NCI-H2227 treated with DMSO at 0.1 percent for 48 hours (cell line): ENCODE measurements around the gene IZUMO4.

Experiments
- DNase-seq: peaks from one replicate; lab custom pipeline; 2025; lab: John Stamatoyannopoulos, UW

IZUMO4 gene

GRCh38 chr19:2059422-2060201 is 37.1 kb upstream of the IZUMO4 start:
- no peak for DNase-seq

DNA sequence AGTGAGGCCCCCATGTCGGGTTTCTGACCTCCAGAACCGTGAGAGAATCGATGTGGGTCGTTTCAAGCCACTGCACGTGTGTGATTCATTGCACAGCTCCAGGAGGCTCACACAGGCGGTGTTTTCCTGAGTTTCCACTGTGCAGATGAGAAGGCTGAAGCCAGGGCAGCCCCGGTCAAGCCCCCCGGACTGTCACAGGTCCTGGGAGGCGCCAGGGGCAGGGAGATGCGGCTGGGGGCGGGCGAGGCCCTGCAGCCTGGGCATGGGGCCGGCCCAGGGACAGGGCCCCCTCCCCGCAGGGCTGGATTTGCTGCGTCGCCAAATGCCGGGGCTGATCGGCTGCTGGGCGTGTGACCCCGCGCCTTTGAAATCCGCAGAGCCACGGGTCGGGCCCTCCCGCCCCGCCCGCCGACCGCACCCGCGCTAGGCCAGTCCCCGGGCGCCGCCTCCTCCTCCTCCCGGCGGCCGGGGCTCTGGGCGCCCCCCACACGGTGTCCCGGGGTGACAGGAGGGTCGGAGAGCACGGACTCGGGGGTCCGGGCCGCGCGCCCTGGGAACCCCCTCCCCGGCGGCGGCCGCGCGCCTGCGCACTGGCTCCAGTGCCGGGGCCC is 35.7 kb upstream of the IZUMO4 start:
- DNase-seq: no peak

- peak; percentile 95 for DNase-seq
Observed at GRCh38 chr19:2061495-2062388, 35.0 kb upstream of the IZUMO4 start.

- DNase-seq: no peak
Observed at GRCh38 chr19:2062389-2062729, 34.4 kb upstream of the IZUMO4 start.

DNA sequence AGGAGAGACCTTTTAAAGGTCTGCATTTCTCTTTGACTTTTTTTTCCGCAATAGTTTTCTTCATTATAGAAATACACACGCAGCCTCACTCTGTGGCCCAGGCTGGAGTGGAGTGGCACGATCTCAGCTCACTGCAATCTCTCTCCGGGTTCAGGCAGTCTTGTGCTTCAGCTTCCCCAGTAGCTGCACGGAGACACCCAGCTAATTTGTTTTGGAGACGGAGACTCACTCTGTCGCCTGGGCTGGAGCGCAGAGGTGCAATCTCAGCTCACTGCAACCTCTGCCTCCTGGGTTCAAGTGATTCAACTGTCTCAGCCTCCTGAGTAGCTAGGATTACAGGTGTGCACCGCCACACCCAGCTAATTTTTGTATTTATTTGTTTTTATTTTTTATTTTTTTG is 33.9 kb upstream of the IZUMO4 start:
- no peak for DNase-seq

- no peak for DNase-seq
Observed at GRCh38 chr19:2063824-2064223, 32.9 kb upstream of the IZUMO4 start.

DNA sequence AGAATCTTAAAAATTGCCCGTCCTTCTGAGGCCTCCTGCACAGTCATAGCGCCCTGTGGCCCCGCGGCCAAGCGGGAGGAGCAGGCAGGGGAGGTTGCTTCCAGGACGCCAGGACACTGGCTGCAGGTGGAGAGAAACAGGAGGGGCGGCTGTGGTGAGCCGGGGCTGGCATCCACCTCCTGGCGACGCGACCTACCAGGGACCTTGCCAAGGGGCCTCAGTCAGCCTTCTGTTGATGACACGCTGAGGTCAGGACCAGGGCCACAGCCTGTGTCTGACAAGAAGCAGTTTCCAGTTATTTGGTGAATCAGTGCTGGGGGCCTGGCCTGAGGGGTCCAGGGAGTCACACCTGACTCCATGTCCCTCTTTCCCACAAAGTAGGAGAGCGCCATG is 32.3 kb upstream of the IZUMO4 start:
- DNase-seq: no peak

- DNase-seq: no peak
Observed at GRCh38 chr19:2064788-2065524, 31.8 kb upstream of the IZUMO4 start.

DNA sequence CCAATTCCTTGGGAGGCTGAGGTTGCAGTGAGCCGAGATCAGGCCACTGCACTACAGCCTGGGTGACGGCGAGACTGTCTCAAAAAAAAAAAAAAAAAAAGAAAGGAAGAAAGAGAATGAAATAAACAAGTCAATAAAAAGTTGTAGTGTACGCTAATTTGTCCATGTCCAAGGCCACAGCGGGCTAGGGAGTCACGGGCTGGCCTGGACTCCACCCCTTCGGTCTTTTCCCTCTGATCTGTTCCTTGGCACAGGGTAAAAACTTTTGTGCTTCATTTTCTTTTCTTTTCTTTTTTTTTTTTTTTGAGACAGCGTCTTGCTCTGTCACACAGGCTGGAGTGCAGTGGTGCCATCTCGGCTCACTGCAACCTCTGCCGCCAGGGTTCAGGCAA is 26.3 kb upstream of the IZUMO4 start:
- no peak for DNase-seq

DNA sequence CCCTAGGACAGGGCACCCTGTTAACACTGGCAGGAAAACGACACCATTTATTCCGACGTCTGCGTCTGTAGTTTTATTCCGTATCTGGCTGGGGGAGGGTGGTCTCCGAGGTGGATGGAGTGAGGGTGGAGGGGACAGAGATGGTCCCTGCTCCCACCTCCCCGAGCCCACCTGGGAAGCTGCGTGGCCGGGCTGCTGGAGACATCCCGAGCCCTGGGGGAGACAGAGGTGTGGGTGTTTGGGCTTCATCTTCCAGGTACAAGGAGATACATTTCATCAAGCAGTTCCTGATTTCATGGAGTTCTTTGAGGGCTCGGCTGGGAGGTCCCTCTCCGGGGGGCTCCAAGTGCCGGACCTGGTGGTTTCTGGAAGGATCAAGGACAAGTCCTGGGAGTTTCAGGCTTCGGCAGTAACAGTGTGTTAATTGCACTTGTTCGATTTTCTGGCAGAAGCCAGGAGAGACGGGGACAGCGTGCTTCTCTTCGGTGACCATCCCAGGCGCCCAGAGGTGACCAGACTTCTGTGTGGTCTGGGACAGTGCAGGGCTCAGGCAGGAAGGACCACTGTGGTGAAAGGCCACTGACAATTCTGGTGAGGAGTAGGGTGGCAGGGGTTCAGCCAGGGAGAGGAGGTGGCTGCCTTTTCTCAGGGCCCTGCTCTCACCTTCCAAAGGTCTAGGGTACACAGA is 25.6 kb upstream of the IZUMO4 start:
- no peak for DNase-seq

GRCh38 chr19:2072757-2073551 is 23.8 kb upstream of the IZUMO4 start:
- no peak for DNase-seq

GRCh38 chr19:2076526-2076944 is 20.2 kb upstream of the IZUMO4 start:
- no peak for DNase-seq

- DNase-seq: no peak
Observed at GRCh38 chr19:2077398-2077797, 19.3 kb upstream of the IZUMO4 start.

- DNase-seq: no peak
Observed at GRCh38 chr19:2077833-2078619, 18.7 kb upstream of the IZUMO4 start.

DNA sequence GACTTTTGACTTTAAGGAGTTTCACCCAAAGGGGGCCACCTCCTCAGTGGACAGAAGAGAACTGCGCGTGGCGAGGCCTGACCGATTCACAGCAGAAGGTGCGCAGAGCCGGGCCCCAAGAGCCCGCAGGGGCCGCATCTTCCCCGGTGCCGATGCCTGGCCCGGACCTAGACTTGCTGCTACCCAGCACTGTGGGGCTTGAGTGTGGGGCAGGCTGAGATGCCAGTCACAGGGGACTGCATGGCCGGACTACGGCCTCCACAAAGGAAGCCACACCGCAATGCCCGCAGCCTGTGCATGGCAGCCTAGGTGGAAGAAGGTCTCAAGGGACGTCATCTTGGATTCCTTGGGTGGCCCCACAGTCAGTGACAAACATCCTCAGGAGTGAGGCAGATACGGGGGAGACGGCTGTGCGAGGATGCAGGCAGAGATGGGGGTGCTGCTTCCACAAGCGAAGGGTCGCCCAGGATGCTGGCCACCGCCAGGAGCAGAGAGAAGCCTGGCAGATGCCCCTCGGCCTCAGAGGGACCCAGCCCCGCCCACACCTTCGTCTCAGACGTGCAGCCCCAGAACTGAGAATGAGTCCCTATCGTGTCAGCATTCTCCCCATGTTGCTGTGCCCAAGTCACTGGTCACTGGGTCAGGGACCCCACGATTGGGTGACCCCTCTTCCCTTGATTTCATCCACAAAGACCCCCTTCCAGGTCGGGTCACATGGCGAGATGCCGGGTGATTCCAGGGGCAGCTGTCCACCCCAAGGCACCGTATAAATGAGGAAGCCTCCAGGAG is 17.4 kb upstream of the IZUMO4 start:
- DNase-seq: no peak

DNA sequence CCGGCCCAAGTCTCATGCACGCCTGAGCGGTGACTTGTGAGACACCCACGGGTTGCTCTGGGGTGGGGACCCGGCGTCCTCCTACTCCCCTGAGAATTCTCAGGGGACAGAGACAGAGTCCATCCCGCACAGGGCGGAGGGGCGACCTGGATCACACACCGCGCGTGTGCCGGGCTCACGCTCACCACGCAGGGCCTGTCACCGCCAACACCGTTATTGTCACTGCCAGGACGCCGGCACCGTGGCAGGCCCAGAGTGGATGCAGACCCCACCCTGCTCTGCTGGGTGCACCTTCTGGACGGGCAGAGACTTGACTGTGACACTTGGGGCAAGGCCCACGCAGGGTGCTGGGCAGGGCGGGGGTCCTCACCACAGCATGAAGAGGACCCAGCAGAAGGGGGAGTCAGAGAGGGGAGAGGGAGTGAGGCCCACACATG is 16.8 kb upstream of the IZUMO4 start:
- DNase-seq: no peak

- no peak for DNase-seq
Observed at GRCh38 chr19:2080336-2080988, 16.3 kb upstream of the IZUMO4 start.
